GM18861 (cell line): ENCODE measurements around the gene BEND2.
"Not testable (repeated sequence)": the region's sequence is repeated elsewhere in the genome, so short reads cannot be mapped to it uniquely, and the experiment has no call there.

Experiments used
- ATAC-seq: cut with Tn5 transposase; IDR thresholded peaks from one replicate; pipeline ENCODE4 v1.9.1; 2021; ENCODE audit not compliant: unreplicated experiment

The BEND2 gene

DNA sequence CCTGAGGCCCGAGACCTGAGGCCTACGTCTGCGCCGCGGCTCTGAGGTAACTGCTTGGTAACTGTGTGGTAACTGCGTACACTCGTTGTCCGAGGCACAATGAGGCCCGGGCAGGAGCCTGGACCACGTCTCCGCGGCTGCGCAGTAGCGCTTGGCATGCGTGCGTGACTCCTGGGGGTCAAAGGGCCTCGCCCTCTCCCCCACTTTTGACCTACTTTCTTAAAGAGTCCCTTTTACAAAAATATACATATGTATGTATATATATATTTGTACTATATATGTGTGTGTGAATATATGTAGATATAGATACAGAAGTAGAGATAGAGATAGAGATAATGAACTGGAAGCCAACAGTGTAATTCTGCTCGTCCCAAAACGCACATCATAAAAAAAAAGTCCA, at the start of gene BEND2:
Gene BEND2, minus strand, starts transcription at position 101 of the 400 bp plus-strand sequence. CDS start 136 bp downstream, outside the sequence.
- no peak for ATAC-seq

- no peak for ATAC-seq
Observed at GRCh38 chrX:18255059-18255458, 34.4 kb upstream of the BEND2 start.

GRCh38 chrX:18252644-18253359, 32.1 kb upstream of the BEND2 start:
- ATAC-seq, result no peak

- not testable (repeated sequence) for ATAC-seq
Observed at GRCh38 chrX:18229646-18230045, 9.0 kb upstream of the BEND2 start.

- ATAC-seq, result no peak
Observed at GRCh38 chrX:18228069-18228468, 7.4 kb upstream of the BEND2 start.

DNA sequence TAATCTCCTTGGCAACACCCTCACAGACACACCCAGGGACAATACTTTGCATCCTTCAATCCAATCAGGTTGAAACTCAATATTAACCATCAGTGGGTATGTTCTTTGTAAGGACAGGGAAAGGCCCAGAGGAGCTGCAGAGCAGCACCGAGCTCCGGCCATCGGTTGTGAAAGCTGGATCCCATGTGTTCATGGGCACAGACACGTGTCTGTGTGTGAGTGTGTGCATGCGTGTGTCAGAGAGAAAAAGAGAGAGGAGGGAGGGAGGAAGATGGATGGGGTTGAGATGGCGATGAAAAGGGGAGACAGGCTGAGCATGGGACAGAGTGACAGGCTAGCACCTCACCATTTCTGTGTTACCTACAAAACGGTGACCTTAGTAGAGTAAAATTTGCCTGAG, 6.8 kb upstream of the BEND2 start:
- ATAC-seq, result no peak

- no peak for ATAC-seq
Observed at GRCh38 chrX:18210470-18210869, 10.2 kb downstream of the BEND2 start.

- ATAC-seq, result no peak
Observed at GRCh38 chrX:18206657-18207056, 14.0 kb downstream of the BEND2 start.

GRCh38 chrX:18203631-18204030, 17.1 kb downstream of the BEND2 start:
- no peak for ATAC-seq

DNA sequence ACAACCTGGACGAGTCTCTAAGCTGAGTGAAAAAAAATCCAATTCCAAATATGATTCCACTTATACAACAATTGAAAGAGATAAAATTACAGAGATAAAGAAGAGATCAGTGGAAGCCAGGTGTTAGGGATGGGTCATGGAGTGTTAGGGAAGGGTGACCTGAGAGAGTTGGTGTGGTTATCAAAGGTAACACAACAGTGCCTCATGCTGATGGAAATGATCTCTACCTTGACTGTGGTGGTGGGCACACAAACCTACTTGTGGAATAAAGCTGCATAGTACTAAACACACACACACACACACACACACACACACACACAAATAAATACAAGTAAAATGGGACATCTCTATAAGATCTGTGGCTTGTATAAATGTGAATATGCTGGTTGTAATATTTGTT, 26.0 kb downstream of the BEND2 start:
- no peak for ATAC-seq

DNA sequence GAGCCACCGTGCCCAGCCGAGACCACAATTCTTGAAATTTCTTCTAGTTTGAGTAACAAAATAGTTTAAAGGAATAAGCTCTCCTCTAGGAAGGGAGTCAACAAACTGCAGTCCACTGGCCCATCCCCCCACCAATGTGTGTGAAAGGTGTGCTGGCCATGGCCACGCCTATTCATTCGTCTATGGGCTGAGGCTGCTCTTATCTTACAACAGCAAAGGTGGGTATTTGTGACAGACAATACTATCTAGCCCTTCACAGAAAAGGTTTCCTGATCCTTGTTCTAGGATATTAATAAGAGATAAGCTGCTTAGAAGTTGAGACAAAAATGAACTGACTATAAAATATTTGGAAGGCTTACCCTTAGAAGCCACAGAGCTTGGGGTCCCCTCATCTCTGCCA, 41.2 kb downstream of the BEND2 start:
- no peak for ATAC-seq

DNA sequence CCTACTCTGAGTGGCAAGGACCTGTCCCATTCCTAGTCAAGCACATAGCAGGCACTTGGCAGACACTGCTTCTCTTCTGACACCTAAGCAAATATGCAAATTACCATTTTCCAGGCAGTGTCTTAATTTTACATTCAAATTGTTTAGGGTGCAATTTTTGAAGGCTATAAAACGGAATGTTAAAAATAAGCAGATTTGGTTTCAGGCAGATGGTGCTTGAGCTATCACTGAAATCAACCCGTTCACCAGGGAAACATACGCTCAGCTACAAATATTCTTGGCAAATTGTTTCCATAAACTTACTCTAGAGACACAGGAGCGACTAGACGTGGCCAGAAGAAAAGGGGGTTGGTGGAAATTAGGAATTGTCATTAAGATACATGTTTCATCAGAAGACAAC, 45.7 kb downstream of the BEND2 start:
- ATAC-seq, result no peak

GRCh38 chrX:18174209-18174608, 46.5 kb downstream of the BEND2 start:
- ATAC-seq, result no peak

DNA sequence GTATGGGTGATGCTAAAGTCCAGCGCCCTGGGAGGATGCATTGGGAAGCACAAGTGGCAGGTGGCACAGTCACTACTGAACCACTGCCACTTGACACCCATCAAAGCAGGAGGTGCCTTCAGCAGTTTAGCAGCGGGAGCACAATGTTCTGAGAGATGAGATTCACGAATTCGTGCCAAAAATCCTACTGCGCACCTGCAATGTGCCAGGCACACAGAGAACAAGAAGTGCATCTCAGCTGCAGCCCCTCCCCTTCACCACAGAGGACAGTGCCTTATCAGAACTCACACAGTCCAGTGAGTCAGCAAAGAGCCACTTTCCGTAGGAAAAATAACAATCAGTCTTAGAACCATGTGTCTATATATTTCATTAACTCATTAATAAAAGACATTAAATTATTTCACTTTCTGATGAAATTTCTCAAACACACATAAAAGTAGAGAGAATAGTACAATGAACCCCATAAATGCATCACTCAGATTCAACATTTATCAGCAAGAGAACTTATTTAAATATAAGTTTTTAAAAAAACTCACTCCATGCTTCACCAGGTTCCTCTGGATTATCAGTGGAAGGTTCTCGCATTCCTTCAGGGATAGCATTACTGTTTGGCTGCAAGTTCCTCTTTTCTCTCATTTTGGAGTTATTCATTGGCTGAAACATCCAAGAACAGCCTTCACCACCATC, 47.0 kb downstream of the BEND2 start:
- ATAC-seq, result no peak

GRCh38 chrX:18172970-18173369, 47.7 kb downstream of the BEND2 start:
- ATAC-seq, result no peak

DNA sequence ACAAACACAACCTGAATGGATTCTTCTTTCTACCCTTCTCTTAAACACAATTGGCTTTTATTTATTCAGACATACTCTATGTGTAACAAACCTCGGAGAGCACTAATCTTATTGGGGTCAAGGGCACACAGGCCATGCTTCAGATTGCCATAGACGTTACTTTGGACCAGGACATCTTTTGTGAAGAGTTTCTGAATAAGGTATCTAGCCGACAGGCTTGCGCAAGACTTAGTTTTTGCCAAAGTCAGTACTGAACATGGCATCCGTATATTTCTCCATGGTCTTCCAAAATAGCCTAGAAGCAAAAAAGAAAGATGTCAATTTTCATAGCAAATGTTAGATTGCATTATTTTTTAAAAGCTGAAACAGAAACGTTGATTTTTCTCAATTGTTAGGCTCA, 49.8 kb downstream of the BEND2 start:
- ATAC-seq, result no peak

DNA sequence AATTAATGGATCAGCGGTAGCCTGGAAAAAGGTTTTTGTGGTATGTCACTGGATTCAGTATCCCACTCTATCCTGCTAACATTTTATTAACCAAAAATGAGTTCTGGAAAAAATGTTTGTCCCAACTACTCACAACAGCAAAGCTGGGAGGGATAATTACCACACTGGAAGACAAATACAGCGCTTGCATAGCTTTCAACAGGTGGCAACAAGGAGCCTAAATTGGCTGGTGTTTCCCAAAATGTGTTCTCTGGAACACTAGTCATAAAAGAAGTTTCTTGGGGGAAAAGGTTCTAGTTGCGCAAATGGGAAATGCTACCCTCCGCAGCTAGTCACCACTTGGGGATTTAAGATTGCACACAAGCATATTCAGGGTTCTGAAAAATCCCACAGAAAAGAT, 54.6 kb downstream of the BEND2 start:
- no peak for ATAC-seq

- no peak for ATAC-seq
Observed at GRCh38 chrX:18160369-18160768, 60.3 kb downstream of the BEND2 start.

GRCh38 chrX:18158963-18159362, 61.7 kb downstream of the BEND2 start:
- ATAC-seq, result no peak

DNA sequence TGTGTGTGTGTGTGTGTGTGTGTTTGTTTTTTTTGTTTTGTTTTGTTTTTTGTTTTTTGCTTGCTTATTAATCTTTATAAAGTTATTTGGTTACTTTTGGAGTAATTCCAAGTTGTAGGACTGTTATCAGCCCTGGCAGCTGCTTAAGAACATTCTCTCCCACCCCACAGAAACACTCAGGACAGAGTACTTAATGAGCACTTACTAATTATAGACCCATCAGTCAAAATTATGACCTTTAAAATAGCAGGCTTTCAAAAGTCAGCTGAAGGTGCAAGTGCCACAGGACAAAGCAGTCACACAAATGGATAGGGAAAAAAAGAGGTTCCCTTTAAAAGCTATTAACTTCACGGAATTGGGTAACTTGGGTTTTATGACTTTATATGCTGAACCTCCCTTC, 69.0 kb downstream of the BEND2 start:
- ATAC-seq, result no peak

DNA sequence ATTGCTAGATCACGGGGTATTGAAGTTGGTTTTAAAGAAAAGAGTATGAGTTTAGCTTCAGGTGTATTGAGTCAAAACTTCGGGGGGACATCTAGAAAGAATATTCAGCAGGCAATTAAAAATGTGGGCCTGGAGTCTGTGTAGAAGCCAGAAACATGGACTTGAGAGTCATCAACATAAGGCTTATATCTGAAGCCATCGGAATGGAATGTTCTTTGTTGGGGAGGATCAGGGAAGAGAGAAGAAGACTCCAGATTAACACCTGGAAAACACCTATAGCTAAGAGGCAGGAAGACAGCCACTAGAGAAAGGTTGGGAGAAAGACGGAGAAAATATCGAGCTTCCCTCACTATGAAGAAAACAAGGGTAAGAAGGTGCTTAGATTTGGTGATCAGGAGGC, 69.5 kb downstream of the BEND2 start:
- ATAC-seq, result no peak

GRCh38 chrX:18149454-18149853, 71.2 kb downstream of the BEND2 start:
- ATAC-seq, result no peak

- ATAC-seq, result no peak
Observed at GRCh38 chrX:18146954-18147353, 73.7 kb downstream of the BEND2 start.
